H9 (cell line): ENCODE measurements around the gene PLEKHA7. TPM values are rescaled to one million over a fixed set of nuclear protein-coding genes. Genes with fewer than 3 reads are reported as not detected.
A peak's percentile ranks its signal among the peaks of the same experiment; 100 is the strongest.

Experiments
- DNase-seq: peaks from one replicate; pipeline ENCODE4 v3.0.0-alpha.2; 2017
- H2AFZ ChIP-seq: one replicate; pipeline ENCODE4 v1.6.1; 2013; ENCODE audit warnings: mild to moderate bottlenecking, low read length, control low read depth, moderate library complexity
- H2AK5ac ChIP-seq: 2 replicates; pipeline ENCODE4 v1.6.1; 2013; ENCODE audit warnings: low read length, control low read depth, mixed read lengths; ENCODE audit not compliant: insufficient read length
- H2BK120ac ChIP-seq: one replicate; pipeline ENCODE4 v1.6.1; 2013; ENCODE audit warnings: low read depth, mild to moderate bottlenecking, low read length, control low read depth, inconsistent platforms; ENCODE audit not compliant: poor library complexity, severe bottlenecking
- H2BK12ac ChIP-seq: 2 replicates; pipeline ENCODE4 v1.6.1; 2013; ENCODE audit warnings: low read length, control low read depth, mixed read lengths, low read depth; ENCODE audit not compliant: insufficient read length
- H2BK15ac ChIP-seq: 2 replicates; pipeline ENCODE4 v1.6.1; 2013; ENCODE audit warnings: low read depth, low read length, control low read depth
- H2BK20ac ChIP-seq: one replicate; pipeline ENCODE4 v1.6.1; 2013; ENCODE audit warnings: low read depth, mild to moderate bottlenecking, low read length, control low read depth, inconsistent platforms; ENCODE audit not compliant: poor library complexity, severe bottlenecking
- H2BK5ac ChIP-seq: 2 replicates; pipeline ENCODE4 v1.6.1; 2013; ENCODE audit warnings: low read length, control low read depth, mixed read lengths; ENCODE audit not compliant: insufficient read length
- H3K14ac ChIP-seq: 2 replicates; pipeline ENCODE4 v1.6.1; 2013; ENCODE audit warnings: low read length, control low read depth; ENCODE audit not compliant: insufficient read depth
- H3K18ac ChIP-seq: 2 replicates; pipeline ENCODE4 v1.6.1; 2013; ENCODE audit warnings: low read depth, mild to moderate bottlenecking, mixed read lengths, low read length, control low read depth; ENCODE audit not compliant: insufficient read length
- H3K23ac ChIP-seq: 2 replicates; pipeline ENCODE4 v1.6.1; 2013; ENCODE audit warnings: low read length, control low read depth, mixed read lengths, low read depth; ENCODE audit not compliant: insufficient read length
- H3K23me2 ChIP-seq: 2 replicates; pipeline ENCODE4 v1.6.1; 2013; ENCODE audit warnings: low read depth, mild to moderate bottlenecking, mixed read lengths, low read length, control low read depth; ENCODE audit not compliant: insufficient read length, poor library complexity, severe bottlenecking
- H3K27ac ChIP-seq: 2 replicates; pipeline ENCODE4 v1.5.1; 2013; ENCODE audit warnings: low read length, control low read depth, mixed read lengths, low read depth; ENCODE audit not compliant: insufficient read length
- H3K27me3 ChIP-seq: 2 replicates; pipeline ENCODE4 v1.6.1; 2013; ENCODE audit warnings: low read length, control low read depth, inconsistent platforms; ENCODE audit not compliant: insufficient read depth
- H3K4ac ChIP-seq: 2 replicates; pipeline ENCODE4 v1.6.1; 2013; ENCODE audit warnings: low read depth, mild to moderate bottlenecking, control low read depth, inconsistent platforms, low read length, moderate library complexity
- H3K4me1 ChIP-seq: 2 replicates; pipeline ENCODE4 v1.6.1; 2013; ENCODE audit warnings: low read length, control low read depth, inconsistent platforms; ENCODE audit not compliant: insufficient read depth
- H3K4me2 ChIP-seq: 2 replicates; pipeline ENCODE4 v1.6.1; 2013; ENCODE audit warnings: low read length, control low read depth, mixed read lengths; ENCODE audit not compliant: insufficient read length, insufficient read depth
- H3K56ac ChIP-seq: 2 replicates; pipeline ENCODE4 v1.6.1; 2013; ENCODE audit warnings: low read depth, mild to moderate bottlenecking, mixed read lengths, low read length, control low read depth; ENCODE audit not compliant: insufficient read length
- H3K79me1 ChIP-seq: 2 replicates; pipeline ENCODE4 v1.6.1; 2013; ENCODE audit warnings: low read depth, mild to moderate bottlenecking, moderate library complexity, low read length, control low read depth, inconsistent platforms; ENCODE audit not compliant: insufficient read depth, poor library complexity, severe bottlenecking
- H3K79me2 ChIP-seq: 2 replicates; pipeline ENCODE4 v1.6.1; 2013; ENCODE audit warnings: low read length, control low read depth, inconsistent platforms; ENCODE audit not compliant: insufficient read depth
- H3K9ac ChIP-seq: 2 replicates; pipeline ENCODE4 v1.6.1; 2013; ENCODE audit warnings: low read length, control low read depth, mixed read lengths; ENCODE audit not compliant: insufficient read length; ENCODE audit errors: extremely low read depth
- H3K9me3 ChIP-seq: one replicate; pipeline ENCODE4 v1.6.1; 2013; ENCODE audit warnings: low read depth, low read length, inconsistent platforms; ENCODE audit not compliant: control insufficient read depth
- H3T11ph ChIP-seq: one replicate; pipeline ENCODE4 v1.6.1; 2013; ENCODE audit warnings: mild to moderate bottlenecking, low read length, control low read depth, inconsistent platforms
- H4K20me1 ChIP-seq: one replicate; pipeline ENCODE4 v1.6.1; 2013; ENCODE audit not compliant: control insufficient read depth, insufficient read length, insufficient read depth
- H4K5ac ChIP-seq: 2 replicates; pipeline ENCODE4 v1.6.1; 2013; ENCODE audit warnings: low read depth, mild to moderate bottlenecking, mixed read lengths, low read length, control low read depth; ENCODE audit not compliant: insufficient read length
- H4K8ac ChIP-seq: replicated peaks from 2 replicates; pipeline ENCODE4 v1.6.1; 2013; ENCODE audit warnings: low read length, control low read depth, mixed read lengths, low read depth; ENCODE audit not compliant: insufficient read length
- H4K91ac ChIP-seq: 2 replicates; pipeline ENCODE4 v1.6.1; 2013; ENCODE audit warnings: low read depth, mild to moderate bottlenecking, moderate library complexity, mixed read lengths, low read length, control low read depth; ENCODE audit not compliant: insufficient read length
- H3K27ac Mint-ChIP-seq, 3 experiments: 2 replicates in 2 of 3; 3 replicates in 1 of 3; pipeline ENCODE4 v1.8.0; 2020 to 2021; ENCODE audit warnings: mixed read lengths in 3 of 3, mild to moderate bottlenecking in 1 of 3, moderate library complexity in 1 of 3
- H3K27me3 Mint-ChIP-seq: 2 replicates; pipeline ENCODE4 v1.8.0; 2021; ENCODE audit warnings: low read depth, mild to moderate bottlenecking, moderate library complexity, mixed read lengths
- H3K36me3 Mint-ChIP-seq, 3 experiments: 2 replicates in 2 of 3; 3 replicates in 1 of 3; pipeline ENCODE4 v1.8.0; 2020 to 2021; ENCODE audit warnings: low read depth in 3 of 3, mixed read lengths in 3 of 3; ENCODE audit not compliant: insufficient read depth in 1 of 3
- H3K4me1 Mint-ChIP-seq, 2 experiments: 2 replicates each; pipeline ENCODE4 v1.8.0; 2020; ENCODE audit warnings: mixed read lengths in 2 of 2
- H3K4me3 Mint-ChIP-seq, 2 experiments: 2 replicates in 1 of 2; 3 replicates in 1 of 2; pipeline ENCODE4 v1.8.0; 2020 to 2021; ENCODE audit warnings: mild to moderate bottlenecking in 2 of 2, mixed read lengths in 2 of 2, moderate library complexity in 1 of 2
- H3K9me3 Mint-ChIP-seq, 2 experiments: 2 replicates in 1 of 2; 3 replicates in 1 of 2; pipeline ENCODE4 v1.8.0; 2020; ENCODE audit warnings: mild to moderate bottlenecking in 2 of 2, mixed read lengths in 2 of 2, moderate library complexity in 1 of 2
- CTCF ChIP-seq: fragments of 200-600 bp; sonication (generic); conservative IDR thresholded peaks from 3 replicates; pipeline ENCODE4 v1.8.0; 2021; ENCODE audit warnings: antibody characterized with exemption, mild to moderate bottlenecking
- WGBS: extraction: QIAGEN DNeasy Blood & Tissue Kit; methylation state at CpG from one replicate; pipeline ENCODE4 v1.1.7; 2013; ENCODE audit warnings: missing lambda C conversion rate, low lambda C conversion rate, mixed read lengths; ENCODE audit not compliant: insufficient read length; ENCODE audit errors: extremely low coverage; 5-methylcytosine and 5-hydroxymethylcytosine counted together
- total RNA-seq: library from RNA; stranded (reverse); gene quantifications from 2 replicates; pipeline ENCODE4 v1.2.1, GENCODE V29; 2021

The PLEKHA7 gene
- total RNA-seq, 1 experiment from 2014 or later, result 21.0 TPM

- no CpG with 5 or more reads among the region's 11 CpGs for WGBS
- no peak overlapping the region for H3K4me3 Mint-ChIP-seq
- H2BK5ac ChIP-seq, result no peak overlapping the region
Observed at GRCh38 chr11:16809886-16810668, 204.1 kb downstream of the PLEKHA7 start.

More at GRCh38 chr11:16809886-16810668, 204.1 kb downstream of the PLEKHA7 start:
- Histone ChIP-seq H3K14ac (no peak overlapping the region), H2BK120ac (no peak overlapping the region), H3K4me1 (no peaks in the 10 kb centered on the region), H3K4me2 (no peak overlapping the region), H3K18ac (no peak overlapping the region), H3K27me3 (no peaks in the 10 kb centered on the region), H2BK15ac (no peak overlapping the region), H2AK5ac (no peak overlapping the region), H3K9ac (no peak overlapping the region), H3K79me2 (no peaks in the 10 kb centered on the region), H2BK20ac (no peak overlapping the region), H3K23ac (no peak overlapping the region), H3K9me3 (no peaks in the 10 kb centered on the region), H4K5ac (no peak overlapping the region), H3K27ac (no peak overlapping the region), H3K56ac (no peak overlapping the region), H2BK12ac (no peak overlapping the region), H3T11ph (no peak overlapping the region), H4K20me1 (no peaks in the 10 kb centered on the region), H4K8ac (no peak overlapping the region), H2AFZ (no peak overlapping the region), H3K79me1 (no peaks in the 10 kb centered on the region), H4K91ac (no peak overlapping the region), H3K4ac (no peak overlapping the region), H3K23me2 (no peaks in the 10 kb centered on the region)
- H3K9me3 Mint-ChIP-seq, result no peaks in the 10 kb centered on the region
- no peaks in the 10 kb centered on the region for H3K27me3 Mint-ChIP-seq
- peaks cover 17 to 22% of the 10 kb centered on the region in 2 experiments for H3K4me1 Mint-ChIP-seq
- 0 out of 7 replicates have a peak overlapping the region, but pooled peaks of 1 of the 3 experiments have one; percentile 44 for H3K27ac Mint-ChIP-seq
- no peak for DNase-seq
- TF ChIP-seq CTCF, result no peak
- H3K36me3 Mint-ChIP-seq, result peaks cover 7 to 17% (median 9%) of the 10 kb centered on the region in 3 experiments
